Esophagus squamous epithelium (tissue), 4 donors: Measurements from ENCODE around the gene ZFYVE28.

Experiments
- POLR2A ChIP-seq, 4 donors: fragments of 450-650 bp; IDR thresholded peaks; one replicate each; pipeline ENCODE4 v1.6.1; 2017; ENCODE audit warnings: antibody characterized with exemption in 4 of 4, mild to moderate bottlenecking in 4 of 4, moderate library complexity in 3 of 4
- TF ChIP-seq, protein P1 (sequence below), 6 experiments: fragments of 450-650 bp in 4 of 6; fragments of 200-600 bp in 2 of 6; sonication (generic) in 2 of 6; IDR thresholded peaks; one replicate each; pipeline ENCODE4 v1.5.1; 2016 to 2019; ENCODE audit warnings: antibody characterized with exemption in 6 of 6, mild to moderate bottlenecking in 4 of 6, moderate library complexity in 4 of 6

DNA sequence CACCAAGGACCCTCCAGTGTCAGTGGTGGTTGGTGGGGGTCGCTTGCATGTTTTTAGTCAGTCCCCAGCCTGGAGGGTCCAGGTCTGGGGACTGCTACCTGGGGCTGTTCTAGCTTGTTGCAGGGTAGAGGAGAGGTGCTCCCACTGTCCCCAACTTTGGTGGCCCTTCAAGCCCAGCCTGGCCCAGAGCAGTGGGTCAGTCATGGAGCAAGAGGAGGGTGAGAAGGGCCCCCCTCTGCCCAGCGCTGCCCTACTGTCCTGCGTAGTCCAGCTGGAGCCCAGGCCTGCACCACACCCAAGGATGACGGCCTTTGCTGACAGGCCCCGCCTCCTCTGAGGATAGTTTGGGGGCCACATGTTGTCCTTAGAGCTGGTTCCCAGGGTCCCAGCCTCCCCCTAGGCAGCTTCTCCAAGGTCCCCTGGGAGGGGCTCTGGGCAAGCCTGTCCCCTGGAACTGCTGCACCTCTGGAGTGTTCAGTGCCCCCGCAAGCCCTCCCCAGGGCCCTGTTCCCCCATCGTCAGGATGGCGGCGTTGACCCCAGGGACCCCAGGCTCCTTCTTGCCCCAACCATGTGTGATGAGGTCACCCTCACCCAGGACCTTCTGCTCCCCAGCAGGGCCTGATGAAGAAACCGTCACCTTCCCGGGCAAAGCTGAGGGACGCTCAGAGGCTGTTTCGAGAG is 7.1 kb upstream of the ZFYVE28 start:
- TF ChIP-seq POLR2A (IDR thresholded peaks at IDR 0.05): no peak
- TF ChIP-seq, protein P1, sequence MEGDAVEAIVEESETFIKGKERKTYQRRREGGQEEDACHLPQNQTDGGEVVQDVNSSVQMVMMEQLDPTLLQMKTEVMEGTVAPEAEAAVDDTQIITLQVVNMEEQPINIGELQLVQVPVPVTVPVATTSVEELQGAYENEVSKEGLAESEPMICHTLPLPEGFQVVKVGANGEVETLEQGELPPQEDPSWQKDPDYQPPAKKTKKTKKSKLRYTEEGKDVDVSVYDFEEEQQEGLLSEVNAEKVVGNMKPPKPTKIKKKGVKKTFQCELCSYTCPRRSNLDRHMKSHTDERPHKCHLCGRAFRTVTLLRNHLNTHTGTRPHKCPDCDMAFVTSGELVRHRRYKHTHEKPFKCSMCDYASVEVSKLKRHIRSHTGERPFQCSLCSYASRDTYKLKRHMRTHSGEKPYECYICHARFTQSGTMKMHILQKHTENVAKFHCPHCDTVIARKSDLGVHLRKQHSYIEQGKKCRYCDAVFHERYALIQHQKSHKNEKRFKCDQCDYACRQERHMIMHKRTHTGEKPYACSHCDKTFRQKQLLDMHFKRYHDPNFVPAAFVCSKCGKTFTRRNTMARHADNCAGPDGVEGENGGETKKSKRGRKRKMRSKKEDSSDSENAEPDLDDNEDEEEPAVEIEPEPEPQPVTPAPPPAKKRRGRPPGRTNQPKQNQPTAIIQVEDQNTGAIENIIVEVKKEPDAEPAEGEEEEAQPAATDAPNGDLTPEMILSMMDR (IDR thresholded peaks at IDR 0.05): no peak
